Measurements from ENCODE around the gene WLS.

WLS gene

DNA sequence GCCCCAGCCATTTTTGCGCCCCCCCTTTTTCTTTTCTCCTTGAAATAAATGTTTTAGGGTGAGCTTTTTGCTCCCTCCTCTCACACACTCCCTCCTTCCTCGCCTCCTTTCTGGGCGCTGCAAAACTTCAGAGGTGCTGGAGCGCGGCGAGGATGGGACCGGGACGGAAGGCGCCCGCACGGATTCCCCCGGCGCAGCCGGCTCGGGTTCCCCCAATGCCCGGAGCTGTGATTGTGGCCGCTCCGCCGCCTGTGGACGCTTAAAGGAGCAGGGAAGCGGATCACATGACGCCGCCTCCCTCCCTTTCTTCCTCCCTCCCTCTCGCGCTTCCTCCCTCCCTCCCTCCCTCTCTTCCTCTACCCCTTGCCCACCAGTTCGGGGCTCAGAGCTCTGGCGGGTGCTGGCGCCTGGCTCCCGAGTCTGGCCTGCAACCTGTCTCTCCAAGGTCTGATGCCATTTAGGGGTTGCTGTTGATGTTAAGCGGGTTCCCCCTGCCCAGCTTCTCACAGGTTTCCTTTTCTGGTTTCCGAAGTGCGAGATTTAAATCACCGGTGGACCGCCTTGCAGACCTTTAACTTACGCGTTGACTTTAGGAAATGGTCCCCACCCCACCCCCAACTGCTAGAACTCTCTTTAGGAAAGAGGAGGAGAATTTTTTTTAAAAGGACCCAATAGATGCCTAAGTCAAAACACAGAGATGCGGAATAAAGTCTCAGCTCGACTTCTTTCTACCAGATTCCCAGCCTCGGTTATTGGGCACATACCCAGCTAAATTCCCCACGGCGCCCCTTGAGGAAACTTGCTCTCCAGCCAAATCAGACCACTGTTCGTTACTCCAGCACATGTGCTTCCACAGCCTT, at the start of gene WLS:
Gene WLS (minus strand): TSS at position 235 of the 860 bp plus-strand sequence. CDS start 224 bp downstream, at position 11.
- peak; percentile 87 for ATAC-seq
- TF ChIP-seq, protein P1, sequence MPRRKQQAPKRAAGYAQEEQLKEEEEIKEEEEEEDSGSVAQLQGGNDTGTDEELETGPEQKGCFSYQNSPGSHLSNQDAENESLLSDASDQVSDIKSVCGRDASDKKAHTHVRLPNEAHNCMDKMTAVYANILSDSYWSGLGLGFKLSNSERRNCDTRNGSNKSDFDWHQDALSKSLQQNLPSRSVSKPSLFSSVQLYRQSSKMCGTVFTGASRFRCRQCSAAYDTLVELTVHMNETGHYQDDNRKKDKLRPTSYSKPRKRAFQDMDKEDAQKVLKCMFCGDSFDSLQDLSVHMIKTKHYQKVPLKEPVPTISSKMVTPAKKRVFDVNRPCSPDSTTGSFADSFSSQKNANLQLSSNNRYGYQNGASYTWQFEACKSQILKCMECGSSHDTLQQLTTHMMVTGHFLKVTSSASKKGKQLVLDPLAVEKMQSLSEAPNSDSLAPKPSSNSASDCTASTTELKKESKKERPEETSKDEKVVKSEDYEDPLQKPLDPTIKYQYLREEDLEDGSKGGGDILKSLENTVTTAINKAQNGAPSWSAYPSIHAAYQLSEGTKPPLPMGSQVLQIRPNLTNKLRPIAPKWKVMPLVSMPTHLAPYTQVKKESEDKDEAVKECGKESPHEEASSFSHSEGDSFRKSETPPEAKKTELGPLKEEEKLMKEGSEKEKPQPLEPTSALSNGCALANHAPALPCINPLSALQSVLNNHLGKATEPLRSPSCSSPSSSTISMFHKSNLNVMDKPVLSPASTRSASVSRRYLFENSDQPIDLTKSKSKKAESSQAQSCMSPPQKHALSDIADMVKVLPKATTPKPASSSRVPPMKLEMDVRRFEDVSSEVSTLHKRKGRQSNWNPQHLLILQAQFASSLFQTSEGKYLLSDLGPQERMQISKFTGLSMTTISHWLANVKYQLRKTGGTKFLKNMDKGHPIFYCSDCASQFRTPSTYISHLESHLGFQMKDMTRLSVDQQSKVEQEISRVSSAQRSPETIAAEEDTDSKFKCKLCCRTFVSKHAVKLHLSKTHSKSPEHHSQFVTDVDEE (CRISPR knock-in tag; IDR thresholded peaks at IDR 0.05), result no peak
- no peak for TF ChIP-seq TOX (CRISPR knock-in tag; IDR thresholded peaks at IDR 0.05; ENCODE audit: borderline replicate concordance)
- no peak for TF ChIP-seq RARB (CRISPR knock-in tag; IDR thresholded peaks at IDR 0.05)
- no peak for TF ChIP-seq CREB5 (CRISPR knock-in tag; IDR thresholded peaks at IDR 0.05; ENCODE audit: low read depth)
- no peak for TF ChIP-seq ZNF70 (CRISPR knock-in tag; IDR thresholded peaks at IDR 0.05)
- no peak for TF ChIP-seq TCF4 (CRISPR knock-in tag; IDR thresholded peaks at IDR 0.05; ENCODE audit: borderline replicate concordance)
- TF ChIP-seq ZC3H10 (CRISPR knock-in tag; IDR thresholded peaks at IDR 0.05), result no peak
- TF ChIP-seq CSRNP3 (CRISPR knock-in tag; IDR thresholded peaks at IDR 0.05), result no peak
- no peak for TF ChIP-seq ISL1 (CRISPR knock-in tag; IDR thresholded peaks at IDR 0.05)
- TF ChIP-seq ESRRG (CRISPR knock-in tag; IDR thresholded peaks at IDR 0.05), result no peak
- no peak for TF ChIP-seq ZNF565 (CRISPR knock-in tag; conservative IDR thresholded peaks at IDR 0.05; ENCODE audit: low read depth)
- no peak for TF ChIP-seq ZNF8 (CRISPR knock-in tag; IDR thresholded peaks at IDR 0.05)
- TF ChIP-seq BACH2 (CRISPR knock-in tag; IDR thresholded peaks at IDR 0.05; ENCODE audit: borderline replicate concordance), result no peak
- TF ChIP-seq ZFP30 (CRISPR knock-in tag; IDR thresholded peaks at IDR 0.05), result no peak
- TF ChIP-seq CSDC2 (CRISPR knock-in tag; IDR thresholded peaks at IDR 0.05), result no peak
- no peak for TF ChIP-seq OSR1 (CRISPR knock-in tag; IDR thresholded peaks at IDR 0.05)
- TF ChIP-seq, protein P2, sequence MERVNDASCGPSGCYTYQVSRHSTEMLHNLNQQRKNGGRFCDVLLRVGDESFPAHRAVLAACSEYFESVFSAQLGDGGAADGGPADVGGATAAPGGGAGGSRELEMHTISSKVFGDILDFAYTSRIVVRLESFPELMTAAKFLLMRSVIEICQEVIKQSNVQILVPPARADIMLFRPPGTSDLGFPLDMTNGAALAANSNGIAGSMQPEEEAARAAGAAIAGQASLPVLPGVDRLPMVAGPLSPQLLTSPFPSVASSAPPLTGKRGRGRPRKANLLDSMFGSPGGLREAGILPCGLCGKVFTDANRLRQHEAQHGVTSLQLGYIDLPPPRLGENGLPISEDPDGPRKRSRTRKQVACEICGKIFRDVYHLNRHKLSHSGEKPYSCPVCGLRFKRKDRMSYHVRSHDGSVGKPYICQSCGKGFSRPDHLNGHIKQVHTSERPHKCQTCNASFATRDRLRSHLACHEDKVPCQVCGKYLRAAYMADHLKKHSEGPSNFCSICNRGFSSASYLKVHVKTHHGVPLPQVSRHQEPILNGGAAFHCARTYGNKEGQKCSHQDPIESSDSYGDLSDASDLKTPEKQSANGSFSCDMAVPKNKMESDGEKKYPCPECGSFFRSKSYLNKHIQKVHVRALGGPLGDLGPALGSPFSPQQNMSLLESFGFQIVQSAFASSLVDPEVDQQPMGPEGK (CRISPR knock-in tag; IDR thresholded peaks at IDR 0.05; ENCODE audit: borderline replicate concordance), result no peak
- TF ChIP-seq GLIS3 (CRISPR knock-in tag; IDR thresholded peaks at IDR 0.05), result no peak
- TF ChIP-seq ZFP3 (CRISPR knock-in tag; IDR thresholded peaks at IDR 0.05), result no peak
- no peak for TF ChIP-seq ARNTL (CRISPR knock-in tag; IDR thresholded peaks at IDR 0.05; ENCODE audit: borderline replicate concordance, low read depth)

GRCh38 chr1:68280286-68280685, 48.0 kb upstream of the WLS start:
- TF ChIP-seq BACH2 (CRISPR knock-in tag; IDR thresholded peaks at IDR 0.05; ENCODE audit: borderline replicate concordance), result no peak
- TF ChIP-seq ESRRG (CRISPR knock-in tag; IDR thresholded peaks at IDR 0.05), result no peak
- TF ChIP-seq TOX (CRISPR knock-in tag; IDR thresholded peaks at IDR 0.05; ENCODE audit: borderline replicate concordance), result no peak
- ATAC-seq, result no peak

DNA sequence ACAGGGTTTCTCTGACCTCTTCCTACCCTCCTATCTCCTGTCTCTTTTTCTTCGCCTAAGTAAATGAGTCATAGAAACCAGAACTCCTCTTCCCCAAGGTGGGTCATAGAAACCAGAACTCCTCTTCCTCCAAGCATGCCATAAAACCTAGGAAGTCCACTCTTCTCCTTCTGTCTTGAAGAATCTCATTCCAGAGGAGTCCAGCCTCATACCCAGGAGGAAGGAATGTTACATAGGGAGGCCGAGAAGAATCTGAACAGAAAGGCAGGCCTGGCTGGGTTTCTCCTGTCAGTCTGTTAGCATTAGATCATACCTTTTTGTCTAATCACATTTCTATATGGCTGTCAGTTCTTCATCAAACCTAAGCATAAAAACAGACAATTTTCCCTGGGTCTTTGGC, 47.5 kb upstream of the WLS start:
- no peak for TF ChIP-seq BACH2 (CRISPR knock-in tag; IDR thresholded peaks at IDR 0.05; ENCODE audit: borderline replicate concordance)
- TF ChIP-seq, protein P2 (CRISPR knock-in tag; IDR thresholded peaks at IDR 0.05; ENCODE audit: borderline replicate concordance), result no peak
- no peak for TF ChIP-seq SNAI2 (CRISPR knock-in tag; IDR thresholded peaks at IDR 0.05)
- TF ChIP-seq POU6F1 (CRISPR knock-in tag; IDR thresholded peaks at IDR 0.05; ENCODE audit: borderline replicate concordance, low read depth), result no peak
- TF ChIP-seq OSR1 (CRISPR knock-in tag; IDR thresholded peaks at IDR 0.05), result no peak
- TF ChIP-seq ZFP30 (CRISPR knock-in tag; IDR thresholded peaks at IDR 0.05), result no peak
- no peak for ATAC-seq
